ENCODE measurements around the gene ZBTB17. TPM values are rescaled to one million over a fixed set of nuclear protein-coding genes. Genes with fewer than 3 reads are reported as not detected.

ZBTB17 gene
- total and polyA plus RNA-seq, 10 of the 15 experiments (the other 5 are each of a cell fraction or from before 2014, with no cell fraction given): 0.87 to 59.4 (median 38.7) TPM

DNA sequence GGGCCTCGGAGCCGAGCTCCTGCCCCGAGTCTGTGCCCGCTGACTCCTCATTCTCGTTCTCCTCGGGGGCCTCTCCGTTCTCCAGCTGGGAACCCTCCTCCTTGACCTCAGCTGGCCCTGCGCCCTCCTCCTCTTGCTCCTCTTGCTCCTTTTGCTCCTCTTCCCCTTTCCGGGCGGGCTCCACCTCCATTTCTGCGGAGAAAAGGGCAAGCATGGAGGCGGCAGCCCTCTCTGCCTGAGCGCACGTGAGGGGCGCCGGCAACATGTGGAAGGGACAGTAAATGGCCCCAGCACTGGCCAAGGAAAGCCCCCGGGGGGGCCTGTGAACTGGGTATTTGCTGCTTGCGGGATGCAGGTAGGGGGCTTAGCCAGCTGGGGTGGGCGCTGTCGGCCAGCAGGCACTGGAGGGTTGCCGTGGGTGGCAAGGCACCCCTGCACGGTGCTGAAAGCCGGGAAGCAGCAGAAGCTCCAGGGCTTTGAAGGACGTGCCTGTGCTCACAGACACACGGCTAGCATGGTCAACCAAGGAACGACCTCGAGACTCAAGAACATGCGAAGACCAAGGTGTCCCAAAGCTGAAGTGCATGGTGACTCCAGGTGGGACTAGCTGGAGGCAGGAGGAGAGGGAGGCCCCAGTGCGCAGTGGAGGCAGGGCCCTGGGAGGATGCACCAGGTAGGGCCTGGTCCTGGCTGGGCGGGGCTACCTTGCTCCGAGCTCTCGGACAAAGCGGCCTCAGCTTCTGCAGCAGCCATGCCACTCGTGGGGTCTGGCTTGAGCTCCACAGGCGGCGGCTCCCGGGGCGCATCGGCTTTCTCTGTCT is 30.7 kb downstream of the ZBTB17 start:
- no peak overlapping the region for H2AFZ ChIP-seq (ENCODE audit: control insufficient read depth, low read depth, low read length)
- POLR2A ChIA-PET: no interaction called here
- no peak for FAIRE-seq
- no peak for ATAC-seq
- TF ChIP-seq ZNF274 (IDR thresholded peaks at IDR 0.05; ENCODE audit: insufficient read depth, insufficient read length) (no peak), POLR2A (IDR thresholded peaks at IDR 0.05; ENCODE audit: low read depth, low read length) (peak; percentile 21)
- H3K79me2 ChIP-seq (ENCODE audit: control insufficient read depth, insufficient read depth, low read length): peaks cover 9% of the 10 kb centered on the region
- H3K27ac ChIP-seq (ENCODE audit: control insufficient read depth, insufficient read depth): no peak overlapping the region
- BruUV-seq (replicated peaks): no TSS peak
- H3K4me1 ChIP-seq (ENCODE audit: control insufficient read depth, insufficient read depth, low read length): peaks cover 28% of the 10 kb centered on the region
- H3K36me3 ChIP-seq (ENCODE audit: control insufficient read depth in 2 of 2, insufficient read depth in 2 of 2, low read length in 1 of 2): peaks cover 9 to 71% of the 10 kb centered on the region in 2 experiments
- DNase-seq (ENCODE audit: low read depth, low spot score): no peak
- H3K4me3 ChIP-seq: no peak overlapping the region
- RAD21 ChIA-PET (ENCODE audit: unreplicated experiment): no interaction called here
- SMC1A ChIA-PET (ENCODE audit: uncharacterized antibody, unreplicated experiment): no interaction called here
- no peak overlapping the region for H3K9ac ChIP-seq (ENCODE audit: control insufficient read depth, insufficient read depth, low read length)
- no peaks in the 10 kb centered on the region for H3K9me3 ChIP-seq (replicated peaks; ENCODE audit: control insufficient read depth, insufficient read depth, low read length)
- in situ Hi-C loops (cut with MboI) (no loop called here), intact Hi-C loops (cut with micrococcal nuclease; ENCODE audit: unreplicated experiment) (loop anchor here (10.0 kb wide), 1 partner anchor 110 kb away; no protein-coding TSS in a partner anchor)
- no peaks in the 10 kb centered on the region for H3K27me3 ChIP-seq (replicated peaks in 1 of 2; ENCODE audit: control insufficient read depth in 2 of 2, insufficient read depth in 2 of 2, low read length in 1 of 2)
- WGBS (ENCODE audit: insufficient coverage, insufficient replicate concordance, low lambda C conversion rate, missing lambda C conversion rate): 98% methylated on average over 39 of the region's 39 CpGs
- H3K4me2 ChIP-seq (ENCODE audit: control insufficient read depth, insufficient read depth): no peak overlapping the region
- no peaks in the 10 kb centered on the region for H4K20me1 ChIP-seq (ENCODE audit: control insufficient read depth, insufficient read depth)
- CTCF ChIA-PET: interaction anchor here (0.7 kb wide), 1 partner anchor 153 kb away, joined by 3 read pairs; no protein-coding TSS in a partner anchor

DNA sequence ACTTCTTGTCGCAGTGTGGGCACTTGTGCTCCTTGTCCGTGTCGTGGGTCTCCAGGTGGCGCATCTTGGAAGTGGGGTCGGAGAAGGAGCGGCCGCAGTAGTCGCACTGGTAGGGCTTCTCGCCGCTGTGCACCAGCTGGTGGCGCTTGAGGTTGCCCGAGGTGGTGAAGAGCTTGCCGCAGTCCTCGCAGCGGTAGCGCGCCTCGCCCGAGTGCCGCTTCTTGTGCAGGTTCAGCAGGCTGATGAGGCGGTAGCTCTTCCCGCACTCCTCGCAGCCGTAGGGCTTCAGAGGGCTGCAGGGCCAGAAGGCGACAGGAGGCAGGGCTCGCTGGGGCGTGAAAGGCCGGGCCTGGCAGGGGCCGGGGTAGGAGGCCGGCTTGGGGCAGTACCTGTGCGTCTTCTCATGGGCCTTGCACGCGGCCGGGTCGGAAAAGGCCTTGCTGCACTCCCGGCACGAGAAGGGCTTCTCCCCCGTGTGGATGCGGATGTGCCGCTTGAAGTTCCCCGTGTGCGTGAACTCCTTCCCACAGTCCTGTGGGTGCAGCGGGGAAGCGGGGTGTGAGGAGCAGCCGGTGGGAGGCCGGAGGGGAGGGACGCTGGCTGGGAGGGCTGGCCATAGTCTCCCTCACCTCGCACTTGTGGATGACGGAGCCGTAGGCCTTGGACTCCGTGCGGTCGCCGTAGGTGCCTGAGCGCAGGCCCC is 31.4 kb downstream of the ZBTB17 start:
- H3K4me3 ChIP-seq: no peak overlapping the region
- no TSS peak for BruUV-seq (replicated peaks)
- H3K36me3 ChIP-seq (ENCODE audit: control insufficient read depth in 2 of 2, insufficient read depth in 2 of 2, low read length in 1 of 2): peaks cover 12 to 73% of the 10 kb centered on the region in 2 experiments
- H3K9me3 ChIP-seq (replicated peaks; ENCODE audit: control insufficient read depth, insufficient read depth, low read length): no peaks in the 10 kb centered on the region
- no peak for FAIRE-seq
- H3K27me3 ChIP-seq (replicated peaks in 1 of 2; ENCODE audit: control insufficient read depth in 2 of 2, insufficient read depth in 2 of 2, low read length in 1 of 2): no peaks in the 10 kb centered on the region
- ChIA-PET POLR2A (no interaction called here), SMC1A (ENCODE audit: uncharacterized antibody, unreplicated experiment) (no interaction called here), CTCF (no interaction called here), RAD21 (ENCODE audit: unreplicated experiment) (no interaction called here)
- H2AFZ ChIP-seq (ENCODE audit: control insufficient read depth, low read depth, low read length): no peak overlapping the region
- peaks cover 20% of the 10 kb centered on the region for H3K4me1 ChIP-seq (ENCODE audit: control insufficient read depth, insufficient read depth, low read length)
- H4K20me1 ChIP-seq (ENCODE audit: control insufficient read depth, insufficient read depth): no peaks in the 10 kb centered on the region
- no peak overlapping the region for H3K9ac ChIP-seq (ENCODE audit: control insufficient read depth, insufficient read depth, low read length)
- 94% methylated on average over 48 of the region's 55 CpGs for WGBS (ENCODE audit: insufficient coverage, insufficient replicate concordance, low lambda C conversion rate, missing lambda C conversion rate)
- in situ Hi-C loops (cut with MboI) (no loop called here), intact Hi-C loops (cut with micrococcal nuclease; ENCODE audit: unreplicated experiment) (loop anchor here (10.0 kb wide), 1 partner anchor 110 kb away; no protein-coding TSS in a partner anchor)
- no peak overlapping the region for H3K4me2 ChIP-seq (ENCODE audit: control insufficient read depth, insufficient read depth)
- H3K79me2 ChIP-seq (ENCODE audit: control insufficient read depth, insufficient read depth, low read length): peaks cover 4% of the 10 kb centered on the region; the same call in 1 of the 2 replicates
- H3K27ac ChIP-seq (ENCODE audit: control insufficient read depth, insufficient read depth): no peak overlapping the region
- no peak for ATAC-seq
- no peak for DNase-seq (ENCODE audit: low read depth, low spot score)
- TF ChIP-seq YY1 (IDR thresholded peaks at IDR 0.05; ENCODE audit: low read depth, low read length) (no peak), RAD21 (IDR thresholded peaks at IDR 0.05; ENCODE audit: insufficient read depth, low read depth, low read length) (no peak), RCOR1 (conservative IDR thresholded peaks at IDR 0.05; ENCODE audit: low read depth, low read length) (no peak), ZNF384 (IDR thresholded peaks at IDR 0.05; ENCODE audit: borderline replicate concordance, low read depth, low read length) (no peak), RFX5 (IDR thresholded peaks at IDR 0.05; ENCODE audit: low read depth, low read length) (no peak), SMARCA5 (IDR thresholded peaks at IDR 0.05) (no peak)
- TF ChIP-seq, protein P1, sequence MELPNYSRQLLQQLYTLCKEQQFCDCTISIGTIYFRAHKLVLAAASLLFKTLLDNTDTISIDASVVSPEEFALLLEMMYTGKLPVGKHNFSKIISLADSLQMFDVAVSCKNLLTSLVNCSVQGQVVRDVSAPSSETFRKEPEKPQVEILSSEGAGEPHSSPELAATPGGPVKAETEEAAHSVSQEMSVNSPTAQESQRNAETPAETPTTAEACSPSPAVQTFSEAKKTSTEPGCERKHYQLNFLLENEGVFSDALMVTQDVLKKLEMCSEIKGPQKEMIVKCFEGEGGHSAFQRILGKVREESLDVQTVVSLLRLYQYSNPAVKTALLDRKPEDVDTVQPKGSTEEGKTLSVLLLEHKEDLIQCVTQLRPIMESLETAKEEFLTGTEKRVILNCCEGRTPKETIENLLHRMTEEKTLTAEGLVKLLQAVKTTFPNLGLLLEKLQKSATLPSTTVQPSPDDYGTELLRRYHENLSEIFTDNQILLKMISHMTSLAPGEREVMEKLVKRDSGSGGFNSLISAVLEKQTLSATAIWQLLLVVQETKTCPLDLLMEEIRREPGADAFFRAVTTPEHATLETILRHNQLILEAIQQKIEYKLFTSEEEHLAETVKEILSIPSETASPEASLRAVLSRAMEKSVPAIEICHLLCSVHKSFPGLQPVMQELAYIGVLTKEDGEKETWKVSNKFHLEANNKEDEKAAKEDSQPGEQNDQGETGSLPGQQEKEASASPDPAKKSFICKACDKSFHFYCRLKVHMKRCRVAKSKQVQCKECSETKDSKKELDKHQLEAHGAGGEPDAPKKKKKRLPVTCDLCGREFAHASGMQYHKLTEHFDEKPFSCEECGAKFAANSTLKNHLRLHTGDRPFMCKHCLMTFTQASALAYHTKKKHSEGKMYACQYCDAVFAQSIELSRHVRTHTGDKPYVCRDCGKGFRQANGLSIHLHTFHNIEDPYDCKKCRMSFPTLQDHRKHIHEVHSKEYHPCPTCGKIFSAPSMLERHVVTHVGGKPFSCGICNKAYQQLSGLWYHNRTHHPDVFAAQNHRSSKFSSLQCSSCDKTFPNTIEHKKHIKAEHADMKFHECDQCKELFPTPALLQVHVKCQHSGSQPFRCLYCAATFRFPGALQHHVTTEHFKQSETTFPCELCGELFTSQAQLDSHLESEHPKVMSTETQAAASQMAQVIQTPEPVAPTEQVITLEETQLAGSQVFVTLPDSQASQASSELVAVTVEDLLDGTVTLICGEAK (IDR thresholded peaks at IDR 0.05; ENCODE audit: borderline replicate concordance): no peak
- TF ChIP-seq, protein P2, sequence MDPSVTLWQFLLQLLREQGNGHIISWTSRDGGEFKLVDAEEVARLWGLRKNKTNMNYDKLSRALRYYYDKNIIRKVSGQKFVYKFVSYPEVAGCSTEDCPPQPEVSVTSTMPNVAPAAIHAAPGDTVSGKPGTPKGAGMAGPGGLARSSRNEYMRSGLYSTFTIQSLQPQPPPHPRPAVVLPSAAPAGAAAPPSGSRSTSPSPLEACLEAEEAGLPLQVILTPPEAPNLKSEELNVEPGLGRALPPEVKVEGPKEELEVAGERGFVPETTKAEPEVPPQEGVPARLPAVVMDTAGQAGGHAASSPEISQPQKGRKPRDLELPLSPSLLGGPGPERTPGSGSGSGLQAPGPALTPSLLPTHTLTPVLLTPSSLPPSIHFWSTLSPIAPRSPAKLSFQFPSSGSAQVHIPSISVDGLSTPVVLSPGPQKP (IDR thresholded peaks at IDR 0.05; ENCODE audit: low read depth, low read length): no peak
